Measurements from ENCODE around the gene ASB11. TPM values are rescaled to one million over a fixed set of nuclear protein-coding genes. Genes with fewer than 3 reads are reported as not detected.
A peak's percentile ranks its signal among the peaks of the same experiment; 100 is the strongest.
"Not testable (repeated sequence)": the region's sequence is repeated elsewhere in the genome, so short reads cannot be mapped to it uniquely, and the experiment has no call there.

ASB11 gene
- total RNA-seq, 1 donor from 2014 or later, result not detected

GRCh38 chrX:15277604-15278003, 37.8 kb downstream of the ASB11 start:
- DNase-seq (ENCODE audit: extremely low spot score in 2 of 2), result no peak
- no peaks in the 10 kb centered on the region for H3K9me3 ChIP-seq
- no peak overlapping the region for H3K4me3 ChIP-seq
- no peaks in the 10 kb centered on the region for H3K27me3 ChIP-seq
- intact Hi-C loops (cut with DNase I), result no loop called here
- no peak overlapping the region for H3K27ac ChIP-seq
- no peaks in the 10 kb centered on the region for H3K36me3 ChIP-seq
- H3K4me1 ChIP-seq, result no peaks in the 10 kb centered on the region
- TF ChIP-seq POLR2A (IDR thresholded peaks at IDR 0.05) (no peak), POLR2AphosphoS5 (IDR thresholded peaks at IDR 0.05; ENCODE audit: insufficient read depth in 1 of 2, low read depth in 1 of 2) (no peak)
- TF ChIP-seq, protein P1, sequence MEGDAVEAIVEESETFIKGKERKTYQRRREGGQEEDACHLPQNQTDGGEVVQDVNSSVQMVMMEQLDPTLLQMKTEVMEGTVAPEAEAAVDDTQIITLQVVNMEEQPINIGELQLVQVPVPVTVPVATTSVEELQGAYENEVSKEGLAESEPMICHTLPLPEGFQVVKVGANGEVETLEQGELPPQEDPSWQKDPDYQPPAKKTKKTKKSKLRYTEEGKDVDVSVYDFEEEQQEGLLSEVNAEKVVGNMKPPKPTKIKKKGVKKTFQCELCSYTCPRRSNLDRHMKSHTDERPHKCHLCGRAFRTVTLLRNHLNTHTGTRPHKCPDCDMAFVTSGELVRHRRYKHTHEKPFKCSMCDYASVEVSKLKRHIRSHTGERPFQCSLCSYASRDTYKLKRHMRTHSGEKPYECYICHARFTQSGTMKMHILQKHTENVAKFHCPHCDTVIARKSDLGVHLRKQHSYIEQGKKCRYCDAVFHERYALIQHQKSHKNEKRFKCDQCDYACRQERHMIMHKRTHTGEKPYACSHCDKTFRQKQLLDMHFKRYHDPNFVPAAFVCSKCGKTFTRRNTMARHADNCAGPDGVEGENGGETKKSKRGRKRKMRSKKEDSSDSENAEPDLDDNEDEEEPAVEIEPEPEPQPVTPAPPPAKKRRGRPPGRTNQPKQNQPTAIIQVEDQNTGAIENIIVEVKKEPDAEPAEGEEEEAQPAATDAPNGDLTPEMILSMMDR (IDR thresholded peaks at IDR 0.05), result no peak

GRCh38 chrX:15274946-15275345, 40.5 kb downstream of the ASB11 start:
- intact Hi-C loops (cut with DNase I), result no loop called here
- Histone ChIP-seq H3K4me3 (no peak overlapping the region), H3K36me3 (no peaks in the 10 kb centered on the region), H3K4me1 (no peaks in the 10 kb centered on the region), H3K27ac (no peak overlapping the region), H3K27me3 (no peaks in the 10 kb centered on the region), H3K9me3 (no peaks in the 10 kb centered on the region)
- TF ChIP-seq, protein P1 (IDR thresholded peaks at IDR 0.05), result no peak
- TF ChIP-seq POLR2A (IDR thresholded peaks at IDR 0.05) (no peak), POLR2AphosphoS5 (IDR thresholded peaks at IDR 0.05; ENCODE audit: insufficient read depth in 1 of 2, low read depth in 1 of 2) (no peak)
- no peak for DNase-seq (ENCODE audit: extremely low spot score in 2 of 2)

GRCh38 chrX:15273275-15273674, 42.2 kb downstream of the ASB11 start:
- H3K4me3 ChIP-seq; H3K27me3 ChIP-seq; H3K36me3 ChIP-seq; intact Hi-C loops (cut with DNase I); H3K9me3 ChIP-seq; H3K4me1 ChIP-seq; DNase-seq (ENCODE audit: extremely low spot score in 2 of 2); H3K27ac ChIP-seq: not testable (repeated sequence)

- intact Hi-C loops (cut with DNase I), result no loop called here
- DNase-seq (ENCODE audit: extremely low spot score in 2 of 2), result no peak
- TF ChIP-seq, protein P1 (IDR thresholded peaks at IDR 0.05), result no peak
- no peak for TF ChIP-seq POLR2AphosphoS5 (IDR thresholded peaks at IDR 0.05; ENCODE audit: insufficient read depth in 1 of 2, low read depth in 1 of 2)
- no peak for TF ChIP-seq POLR2A (IDR thresholded peaks at IDR 0.05)
- Histone ChIP-seq H3K4me3 (no peak overlapping the region), H3K4me1 (no peaks in the 10 kb centered on the region), H3K27ac (no peak overlapping the region), H3K9me3 (no peaks in the 10 kb centered on the region), H3K36me3 (no peaks in the 10 kb centered on the region), H3K27me3 (no peaks in the 10 kb centered on the region)
These were observed 43.7 kb downstream of the ASB11 start for GRCh38 chrX:15271757-15272156.

GRCh38 chrX:15269618-15270521, 45.6 kb downstream of the ASB11 start, which contains the start of gene ASB9:
Gene ASB9, minus strand, starts transcription at chrX:15270083. Its CDS starts 209 bp downstream, at chrX:15269874.
- intact Hi-C loops (cut with DNase I), result no loop called here
- no peak for DNase-seq (ENCODE audit: extremely low spot score in 2 of 2)
- no peaks in the 10 kb centered on the region for H3K36me3 ChIP-seq
- peak within 1 kb of the TSS; percentile 0 to 9 for H3K4me3 ChIP-seq
- H3K27me3 ChIP-seq, result no peaks in the 10 kb centered on the region
- TF ChIP-seq POLR2AphosphoS5 (IDR thresholded peaks at IDR 0.05; ENCODE audit: insufficient read depth in 1 of 2, low read depth in 1 of 2) (no peak), POLR2A (IDR thresholded peaks at IDR 0.05) (no peak)
- TF ChIP-seq, protein P1 (IDR thresholded peaks at IDR 0.05), result no peak
- H3K4me1 ChIP-seq, result no peaks in the 10 kb centered on the region
- H3K27ac ChIP-seq, result no peak within 1 kb of the TSS
- H3K9me3 ChIP-seq, result no peaks in the 10 kb centered on the region

Data from vagina (tissue), 2 donors.